WERI-Rb-1 (cell line): ENCODE measurements around the gene DOCK10.

ENCODE experiments used
- DNase-seq: peaks from one replicate; pipeline ENCODE4 v3.0.0-alpha.2; 2020
- H3K27ac ChIP-seq: fragments of 250-450 bp; sonication (Bioruptor Pico); 2 replicates; pipeline ENCODE4 v1.5.1; 2020; ENCODE audit warnings: mild to moderate bottlenecking, moderate library complexity
- H3K27me3 ChIP-seq: fragments of 250-450 bp; sonication (Bioruptor Pico); 2 replicates; pipeline ENCODE4 v1.5.1; 2021; ENCODE audit warnings: mild to moderate bottlenecking, low read depth, moderate library complexity; ENCODE audit not compliant: insufficient read depth, severe bottlenecking
- H3K36me3 ChIP-seq: fragments of 250-450 bp; sonication (Bioruptor Pico); 2 replicates; pipeline ENCODE4 v1.5.1; 2020; ENCODE audit warnings: mild to moderate bottlenecking, moderate library complexity
- H3K4me3 ChIP-seq: 2 replicates; pipeline ENCODE4 v1.5.1; 2011; ENCODE audit warnings: low read depth, mild to moderate bottlenecking, control low read depth, low read length
- H3K9me3 ChIP-seq: fragments of 250-450 bp; sonication (Bioruptor Pico); 2 replicates; pipeline ENCODE4 v1.5.1; 2021; ENCODE audit warnings: mild to moderate bottlenecking, moderate library complexity; ENCODE audit not compliant: severe bottlenecking
- CTCF ChIP-seq: IDR thresholded peaks from 2 replicates; pipeline ENCODE4 v1.5.1; 2011; ENCODE audit warnings: low read depth, mild to moderate bottlenecking, control low read depth, inconsistent platforms, low read length

The DOCK10 gene

GRCh38 chr2:224982910-224983711 lies 59.2 kb downstream of the DOCK10 start:
- no peak for DNase-seq

GRCh38 chr2:224982226-224982625 lies 60.0 kb downstream of the DOCK10 start:
- no peak overlapping the region for H3K4me3 ChIP-seq
- no peak for TF ChIP-seq CTCF

More at GRCh38 chr2:224982910-224983711, 59.2 kb downstream of the DOCK10 start:
- Histone ChIP-seq H3K27ac (no peak overlapping the region), H3K36me3 (no peaks in the 10 kb centered on the region), H3K9me3 (no peaks in the 10 kb centered on the region), H3K27me3 (no peaks in the 10 kb centered on the region), H3K4me3 (no peak overlapping the region)
- no peak for TF ChIP-seq CTCF

GRCh38 chr2:224976629-224977525 lies 65.4 kb downstream of the DOCK10 start:
- no peaks in the 10 kb centered on the region for H3K36me3 ChIP-seq
- no peaks in the 10 kb centered on the region for H3K27me3 ChIP-seq
- no peak overlapping the region for H3K4me3 ChIP-seq
- no peak for TF ChIP-seq CTCF
- DNase-seq: no peak
- no peaks in the 10 kb centered on the region for H3K9me3 ChIP-seq
- no peak overlapping the region for H3K27ac ChIP-seq

More at GRCh38 chr2:224982226-224982625, 60.0 kb downstream of the DOCK10 start:
- Histone ChIP-seq H3K27ac (no peak overlapping the region), H3K9me3 (no peaks in the 10 kb centered on the region), H3K27me3 (no peaks in the 10 kb centered on the region), H3K36me3 (no peaks in the 10 kb centered on the region)
- no peak for DNase-seq

- Histone ChIP-seq H3K36me3 (no peaks in the 10 kb centered on the region), H3K27me3 (no peaks in the 10 kb centered on the region), H3K4me3 (no peak overlapping the region), H3K27ac (no peak overlapping the region), H3K9me3 (no peaks in the 10 kb centered on the region)
- no peak for DNase-seq
- no peak for TF ChIP-seq CTCF
Measured at GRCh38 chr2:224975761-224976160, 66.5 kb downstream of the DOCK10 start.

GRCh38 chr2:224973112-224974016 lies 68.9 kb downstream of the DOCK10 start:
- DNase-seq: no peak
- H3K27ac ChIP-seq: no peak overlapping the region

More at GRCh38 chr2:224973112-224974016, 68.9 kb downstream of the DOCK10 start:
- Histone ChIP-seq H3K27me3 (no peaks in the 10 kb centered on the region), H3K36me3 (no peaks in the 10 kb centered on the region), H3K4me3 (no peak overlapping the region), H3K9me3 (no peaks in the 10 kb centered on the region)
- no peak for TF ChIP-seq CTCF
